HFFc6 (cell line): ENCODE results near the gene HACD2. TPM values are rescaled to one million over a fixed set of nuclear protein-coding genes. Genes with fewer than 3 reads are reported as not detected.

Experiments
- DNase-seq: peaks from one replicate; pipeline ENCODE4 v3.0.0-alpha.2; 2018
- H3K27ac Mint-ChIP-seq: 2 replicates; pipeline ENCODE4 v1.8.0; 2020; ENCODE audit warnings: mild to moderate bottlenecking, mixed read lengths
- H3K27me3 Mint-ChIP-seq: 2 replicates; pipeline ENCODE4 v1.8.0; 2021; ENCODE audit warnings: mild to moderate bottlenecking, moderate library complexity, mixed read lengths; ENCODE audit not compliant: insufficient read depth
- H3K36me3 Mint-ChIP-seq: 2 replicates; pipeline ENCODE4 v1.8.0; 2021; ENCODE audit warnings: low read depth, mixed read lengths
- H3K4me1 Mint-ChIP-seq: 2 replicates; pipeline ENCODE4 v1.8.0; 2020; ENCODE audit warnings: low read depth, mixed read lengths
- H3K4me3 Mint-ChIP-seq: 2 replicates; pipeline ENCODE4 v1.8.0; 2020; ENCODE audit warnings: mild to moderate bottlenecking, moderate library complexity, mixed read lengths
- H3K9me3 Mint-ChIP-seq: 2 replicates; pipeline ENCODE4 v1.8.0; 2020; ENCODE audit warnings: mild to moderate bottlenecking, mixed read lengths
- total RNA-seq, 6 experiments: library from RNA; stranded (reverse); fragmentation: NEBNext Ultra II Directional; extraction: Animal tissue kit (Norgen Biotek cat#: 25700); gene quantifications; 2 replicates in 1 of 6; 3 replicates in 5 of 6; pipeline ENCODE4 v1.2.3, GENCODE V29; 2021
- TF ChIP-seq, protein P1 (sequence below): fragments of 200-600 bp; sonication (generic); IDR thresholded peaks from 2 replicates; pipeline ENCODE4 v1.5.0; 2021; ENCODE audit warnings: antibody characterized with exemption, mild to moderate bottlenecking

HACD2 gene
- total RNA-seq, 6 experiments from 2014 or later, result 56.6 to 85.7 (median 75.7) TPM

DNA sequence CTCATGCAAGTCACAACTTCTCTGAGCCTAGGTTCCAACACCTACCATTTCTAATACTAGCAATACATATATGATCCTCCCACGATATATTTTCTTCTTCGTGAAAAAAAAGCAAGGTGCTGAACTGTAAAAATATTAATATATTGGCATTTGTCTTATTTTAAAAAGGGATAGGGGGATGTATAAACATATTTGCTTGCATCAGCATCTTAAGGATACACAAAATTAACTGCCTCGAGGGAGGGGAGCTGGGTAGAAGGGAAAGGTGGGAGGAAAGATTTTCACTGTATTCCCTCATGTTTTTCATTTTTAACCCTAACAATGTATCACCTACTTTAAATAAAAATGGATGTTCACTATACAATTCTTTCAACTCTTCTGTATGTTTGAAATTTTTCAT is 1.3 kb downstream of the HACD2 start:
- no peak overlapping the region for H3K4me3 Mint-ChIP-seq
- H3K4me1 Mint-ChIP-seq, result peaks cover 26% of the 10 kb centered on the region
- peaks cover 36% of the 10 kb centered on the region for H3K36me3 Mint-ChIP-seq
- peaks cover 2% of the 10 kb centered on the region; the same call in 1 of the 2 replicates for H3K27me3 Mint-ChIP-seq
- TF ChIP-seq, protein P1, sequence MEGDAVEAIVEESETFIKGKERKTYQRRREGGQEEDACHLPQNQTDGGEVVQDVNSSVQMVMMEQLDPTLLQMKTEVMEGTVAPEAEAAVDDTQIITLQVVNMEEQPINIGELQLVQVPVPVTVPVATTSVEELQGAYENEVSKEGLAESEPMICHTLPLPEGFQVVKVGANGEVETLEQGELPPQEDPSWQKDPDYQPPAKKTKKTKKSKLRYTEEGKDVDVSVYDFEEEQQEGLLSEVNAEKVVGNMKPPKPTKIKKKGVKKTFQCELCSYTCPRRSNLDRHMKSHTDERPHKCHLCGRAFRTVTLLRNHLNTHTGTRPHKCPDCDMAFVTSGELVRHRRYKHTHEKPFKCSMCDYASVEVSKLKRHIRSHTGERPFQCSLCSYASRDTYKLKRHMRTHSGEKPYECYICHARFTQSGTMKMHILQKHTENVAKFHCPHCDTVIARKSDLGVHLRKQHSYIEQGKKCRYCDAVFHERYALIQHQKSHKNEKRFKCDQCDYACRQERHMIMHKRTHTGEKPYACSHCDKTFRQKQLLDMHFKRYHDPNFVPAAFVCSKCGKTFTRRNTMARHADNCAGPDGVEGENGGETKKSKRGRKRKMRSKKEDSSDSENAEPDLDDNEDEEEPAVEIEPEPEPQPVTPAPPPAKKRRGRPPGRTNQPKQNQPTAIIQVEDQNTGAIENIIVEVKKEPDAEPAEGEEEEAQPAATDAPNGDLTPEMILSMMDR, result no peak
- H3K9me3 Mint-ChIP-seq, result peaks cover 8% of the 10 kb centered on the region
- no peak for DNase-seq
- no peak overlapping the region for H3K27ac Mint-ChIP-seq

DNA sequence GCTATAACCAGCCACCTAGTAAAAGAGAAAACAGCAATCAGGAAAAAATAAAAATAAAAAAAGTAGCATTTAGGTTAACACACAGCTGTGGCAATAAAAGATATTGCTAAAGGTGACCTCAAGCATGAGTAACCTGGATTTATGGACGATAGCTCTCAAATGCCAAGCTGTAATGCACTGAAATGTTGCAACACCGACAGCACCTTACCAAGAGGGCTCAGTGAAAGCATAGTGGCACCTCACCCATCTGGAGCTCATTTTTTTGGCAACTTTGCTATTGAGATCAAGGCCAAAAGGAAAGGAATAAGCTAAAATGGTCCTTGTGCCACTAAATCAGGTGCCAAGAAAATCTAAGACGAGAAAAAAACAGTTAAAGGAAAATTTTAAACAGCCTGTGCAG is 2.5 kb downstream of the HACD2 start:
- Mint-ChIP-seq H3K27ac (no peak overlapping the region), H3K9me3 (peaks cover 2% of the 10 kb centered on the region; the same call in 1 of the 2 replicates), H3K4me3 (no peak overlapping the region), H3K27me3 (peaks cover 2% of the 10 kb centered on the region; the same call in 1 of the 2 replicates), H3K36me3 (peaks cover 35% of the 10 kb centered on the region), H3K4me1 (peaks cover 33% of the 10 kb centered on the region)
- TF ChIP-seq, protein P1, result no peak
- DNase-seq, result no peak

DNA sequence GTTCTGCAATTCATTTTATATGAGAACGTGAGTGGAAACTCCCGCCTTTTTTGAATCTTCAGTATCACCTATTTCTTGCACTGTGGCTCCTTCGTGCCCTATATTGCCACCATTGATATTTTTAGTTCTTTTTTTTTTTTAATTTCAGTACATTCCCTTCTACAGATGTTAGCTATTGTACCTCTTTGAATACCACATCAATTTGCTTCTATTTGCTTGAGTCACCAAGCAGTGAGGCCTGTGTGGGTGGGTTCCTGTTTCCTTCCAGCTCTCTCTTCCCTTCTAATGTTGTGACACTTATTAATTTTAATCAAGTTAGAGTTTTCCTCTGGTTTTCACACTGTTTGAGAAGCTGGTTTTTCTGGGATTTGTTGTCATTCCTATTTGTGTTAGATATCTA is 8.7 kb downstream of the HACD2 start:
- TF ChIP-seq, protein P1, result no peak
- peaks cover 32% of the 10 kb centered on the region for H3K4me1 Mint-ChIP-seq
- no peak overlapping the region for H3K27ac Mint-ChIP-seq
- peaks cover 28% of the 10 kb centered on the region for H3K36me3 Mint-ChIP-seq
- DNase-seq, result no peak
- H3K27me3 Mint-ChIP-seq, result no peaks in the 10 kb centered on the region
- no peaks in the 10 kb centered on the region for H3K9me3 Mint-ChIP-seq
- H3K4me3 Mint-ChIP-seq, result no peak overlapping the region

DNA sequence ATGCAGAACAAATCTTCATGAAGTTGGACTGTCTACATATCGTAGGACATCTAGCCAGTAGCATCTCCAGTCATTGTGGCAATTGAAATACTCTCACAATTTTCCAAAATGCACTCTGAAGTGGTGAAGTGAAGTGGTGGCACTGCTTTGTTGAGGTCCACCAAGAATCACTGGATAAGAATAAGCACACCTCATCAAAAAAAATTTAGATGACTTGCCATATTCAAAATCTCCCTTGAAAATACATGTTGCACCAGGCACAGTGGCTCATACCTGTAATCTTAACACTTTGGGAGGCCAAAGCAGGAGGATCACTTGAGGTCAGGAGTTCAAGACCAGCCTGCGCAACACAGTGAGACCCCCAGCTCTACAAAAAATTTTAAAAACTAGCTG is 12.9 kb downstream of the HACD2 start:
- Mint-ChIP-seq H3K9me3 (no peaks in the 10 kb centered on the region), H3K4me3 (no peak overlapping the region), H3K4me1 (peaks cover 23% of the 10 kb centered on the region), H3K27me3 (no peaks in the 10 kb centered on the region), H3K27ac (no peak overlapping the region), H3K36me3 (peaks cover 16% of the 10 kb centered on the region)
- TF ChIP-seq, protein P1, result no peak
- no peak for DNase-seq

DNA sequence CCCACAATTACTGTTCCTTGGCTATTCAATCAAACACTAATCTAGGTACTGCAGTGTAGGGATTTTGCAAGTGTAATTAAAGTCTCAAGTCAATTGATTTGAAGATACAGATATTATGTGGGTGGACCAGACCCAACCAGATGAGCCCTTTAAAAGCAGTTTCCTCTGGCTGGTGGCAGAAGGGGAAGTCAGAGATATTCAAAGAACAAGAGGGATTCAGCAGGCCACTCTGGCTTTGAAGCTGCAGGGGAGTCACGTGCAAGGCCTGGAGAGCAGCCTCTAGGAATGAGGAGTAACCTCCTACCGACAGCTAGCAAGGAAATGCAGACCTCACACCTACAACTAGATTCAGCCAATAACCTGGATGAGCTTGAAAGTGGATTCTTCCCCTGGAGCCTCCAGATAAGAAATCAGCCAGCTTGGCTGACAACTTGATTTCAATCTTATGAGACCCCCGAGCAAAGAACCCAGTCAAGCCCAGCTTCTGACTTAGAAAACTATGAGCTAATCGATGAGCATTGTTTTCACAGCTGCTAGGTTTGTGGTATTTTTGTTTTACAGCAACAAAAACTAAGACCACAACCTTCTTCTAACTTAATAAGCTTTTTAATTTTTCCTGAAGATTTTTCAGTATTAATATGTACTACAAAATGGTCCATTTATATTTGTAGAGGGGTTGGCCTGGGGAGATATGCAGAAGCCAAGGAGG is 13.4 kb downstream of the HACD2 start:
- no peaks in the 10 kb centered on the region for H3K27me3 Mint-ChIP-seq
- TF ChIP-seq, protein P1, result no peak
- no peak overlapping the region for H3K27ac Mint-ChIP-seq
- peaks cover 12% of the 10 kb centered on the region for H3K36me3 Mint-ChIP-seq
- H3K9me3 Mint-ChIP-seq, result no peaks in the 10 kb centered on the region
- H3K4me1 Mint-ChIP-seq, result peaks cover 17% of the 10 kb centered on the region
- no peak overlapping the region for H3K4me3 Mint-ChIP-seq
- no peak for DNase-seq
